DND-41 (cell line): ENCODE results near the gene FGF14.
A peak's percentile ranks its signal among the peaks of the same experiment; 100 is the strongest.

ENCODE experiments used
- ATAC-seq: fragments of 200-7000 bp; cut with Tn5 transposase; 3 replicates; pipeline ENCODE4 v1.9.1; 2021; ENCODE audit warnings: low read depth; ENCODE audit not compliant: insufficient read depth
- DNase-seq: peaks from one replicate; pipeline ENCODE4 v3.0.0-alpha.2; 2020
- H2AFZ ChIP-seq: 2 replicates; pipeline ENCODE4 v1.6.0; 2012; ENCODE audit warnings: low read depth, low read length
- H3K27ac ChIP-seq: 2 replicates; pipeline ENCODE4 v1.5.1; 2012; ENCODE audit warnings: low read length, inconsistent platforms
- H3K27me3 ChIP-seq: fragments of 200-600 bp; sonication (generic); 2 replicates; pipeline ENCODE4 v1.6.0; 2012; ENCODE audit warnings: low read length, mild to moderate bottlenecking, inconsistent platforms; ENCODE audit not compliant: insufficient read depth, poor library complexity
- H3K36me3 ChIP-seq: 2 replicates; pipeline ENCODE4 v1.5.1; 2012; ENCODE audit warnings: low read length, inconsistent platforms; ENCODE audit not compliant: insufficient read depth
- H3K4me1 ChIP-seq: 2 replicates; pipeline ENCODE4 v1.5.1; 2012; ENCODE audit warnings: mild to moderate bottlenecking, low read length; ENCODE audit not compliant: insufficient read depth
- H3K4me2 ChIP-seq: 2 replicates; pipeline ENCODE4 v1.6.0; 2012; ENCODE audit warnings: mild to moderate bottlenecking, moderate library complexity, low read length, inconsistent platforms; ENCODE audit not compliant: insufficient read depth
- H3K4me3 ChIP-seq, 2 experiments: fragments of 200-600 bp in 1 of 2; shearing (Covaris generic) in 1 of 2; 2 replicates each; pipeline ENCODE4 v1.5.1; 2012 to 2016; ENCODE audit warnings: inconsistent platforms in 2 of 2, low read length in 2 of 2, mild to moderate bottlenecking in 2 of 2, low read depth in 1 of 2, moderate library complexity in 1 of 2
- H3K79me2 ChIP-seq: 2 replicates; pipeline ENCODE4 v1.6.0; 2012; ENCODE audit warnings: low read length, inconsistent platforms; ENCODE audit not compliant: insufficient read depth
- H3K9ac ChIP-seq: 2 replicates; pipeline ENCODE4 v1.6.0; 2012; ENCODE audit warnings: low read depth, mild to moderate bottlenecking, inconsistent platforms, low read length, moderate library complexity
- H3K9me3 ChIP-seq: 2 replicates; pipeline ENCODE4 v1.5.1; 2012; ENCODE audit warnings: low read length, moderate library complexity, mild to moderate bottlenecking, inconsistent platforms; ENCODE audit not compliant: insufficient read depth, severe bottlenecking
- H4K20me1 ChIP-seq: 2 replicates; pipeline ENCODE4 v1.6.0; 2012; ENCODE audit warnings: low read length; ENCODE audit not compliant: insufficient read depth
- EZH2 ChIP-seq: IDR thresholded peaks from 3 replicates; pipeline ENCODE4 v1.6.1; 2012; ENCODE audit warnings: borderline replicate concordance, low read depth, mild to moderate bottlenecking, moderate library complexity, low read length, inconsistent platforms; ENCODE audit not compliant: severe bottlenecking
- TF ChIP-seq, protein P1 (sequence below): IDR thresholded peaks from 2 replicates; pipeline ENCODE4 v1.5.1; 2012; ENCODE audit warnings: borderline replicate concordance, low read length, moderate library complexity, mild to moderate bottlenecking; ENCODE audit not compliant: poor library complexity, severe bottlenecking; ENCODE audit errors: extremely low read depth

Gene FGF14

DNA sequence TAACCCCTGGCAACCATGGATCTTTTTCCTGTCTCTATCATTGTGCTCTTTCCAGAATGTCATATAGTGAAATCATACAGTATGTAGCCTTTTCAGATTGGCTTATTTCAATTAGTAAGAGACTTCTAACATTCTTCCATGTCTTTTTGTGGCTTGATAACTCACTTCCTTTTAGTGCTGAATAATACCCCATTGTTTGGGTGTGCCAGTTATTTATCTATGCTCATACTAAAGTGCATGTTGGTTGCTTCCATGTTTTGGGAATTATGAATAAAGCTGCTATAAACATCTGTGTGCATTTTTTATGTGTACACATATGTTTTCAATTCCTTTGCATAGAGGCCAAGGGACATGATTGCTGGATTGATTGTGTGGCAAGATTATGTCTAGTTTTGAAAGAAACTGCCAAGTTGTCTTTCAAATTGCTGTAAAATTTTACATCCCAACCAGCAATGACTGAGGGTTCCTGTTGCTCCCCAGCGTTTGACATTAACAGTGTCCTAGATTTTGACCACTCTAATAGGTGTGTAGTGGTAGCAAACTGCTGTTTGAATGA, 590.5 kb downstream of the FGF14 start:
- no peaks in the 10 kb centered on the region for H3K4me1 ChIP-seq
- H3K27me3 ChIP-seq, result peaks cover 3% of the 10 kb centered on the region
- no peaks in the 10 kb centered on the region for H3K9me3 ChIP-seq
- H3K4me3 ChIP-seq, result no peak overlapping the region
- no peak overlapping the region for H3K4me2 ChIP-seq
- H3K36me3 ChIP-seq, result no peaks in the 10 kb centered on the region
- TF ChIP-seq, protein P1, sequence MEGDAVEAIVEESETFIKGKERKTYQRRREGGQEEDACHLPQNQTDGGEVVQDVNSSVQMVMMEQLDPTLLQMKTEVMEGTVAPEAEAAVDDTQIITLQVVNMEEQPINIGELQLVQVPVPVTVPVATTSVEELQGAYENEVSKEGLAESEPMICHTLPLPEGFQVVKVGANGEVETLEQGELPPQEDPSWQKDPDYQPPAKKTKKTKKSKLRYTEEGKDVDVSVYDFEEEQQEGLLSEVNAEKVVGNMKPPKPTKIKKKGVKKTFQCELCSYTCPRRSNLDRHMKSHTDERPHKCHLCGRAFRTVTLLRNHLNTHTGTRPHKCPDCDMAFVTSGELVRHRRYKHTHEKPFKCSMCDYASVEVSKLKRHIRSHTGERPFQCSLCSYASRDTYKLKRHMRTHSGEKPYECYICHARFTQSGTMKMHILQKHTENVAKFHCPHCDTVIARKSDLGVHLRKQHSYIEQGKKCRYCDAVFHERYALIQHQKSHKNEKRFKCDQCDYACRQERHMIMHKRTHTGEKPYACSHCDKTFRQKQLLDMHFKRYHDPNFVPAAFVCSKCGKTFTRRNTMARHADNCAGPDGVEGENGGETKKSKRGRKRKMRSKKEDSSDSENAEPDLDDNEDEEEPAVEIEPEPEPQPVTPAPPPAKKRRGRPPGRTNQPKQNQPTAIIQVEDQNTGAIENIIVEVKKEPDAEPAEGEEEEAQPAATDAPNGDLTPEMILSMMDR, result no peak
- no peak for TF ChIP-seq EZH2
- H3K79me2 ChIP-seq, result no peaks in the 10 kb centered on the region
- ATAC-seq (no peak), DNase-seq (no peak)
- no peaks in the 10 kb centered on the region for H4K20me1 ChIP-seq
- no peak overlapping the region for H3K27ac ChIP-seq
- no peak overlapping the region for H3K9ac ChIP-seq
- H2AFZ ChIP-seq, result no peak overlapping the region

DNA sequence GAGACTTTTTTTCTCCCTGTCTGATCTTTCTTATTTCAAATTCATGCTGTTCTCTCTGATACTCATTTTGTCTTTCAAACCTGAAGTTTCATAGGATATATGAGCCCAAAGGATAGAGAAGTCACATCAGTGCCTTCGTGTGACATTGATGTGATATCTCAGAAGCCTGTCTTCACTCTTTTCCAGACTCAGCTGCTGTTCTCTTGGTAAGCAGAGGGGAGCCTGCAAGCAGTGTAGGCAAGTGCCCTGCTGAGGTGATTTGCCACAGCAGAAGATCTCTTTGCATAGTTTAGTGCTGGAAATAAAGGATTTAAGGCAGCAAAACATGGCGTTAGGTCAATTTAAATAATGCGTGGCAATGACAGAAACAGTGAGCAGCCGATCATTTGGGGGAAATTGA, 602.7 kb downstream of the FGF14 start:
- Histone ChIP-seq H3K9ac (no peak overlapping the region), H3K36me3 (no peaks in the 10 kb centered on the region), H3K79me2 (no peaks in the 10 kb centered on the region), H4K20me1 (no peaks in the 10 kb centered on the region), H3K9me3 (no peaks in the 10 kb centered on the region), H3K27ac (no peak overlapping the region), H3K4me2 (no peak overlapping the region), H3K4me3 (no peak overlapping the region), H2AFZ (peak overlapping the region; percentile 33; the same call in 1 of the 2 replicates), H3K27me3 (peaks cover 4% of the 10 kb centered on the region), H3K4me1 (no peaks in the 10 kb centered on the region)
- ATAC-seq (no peak), DNase-seq (no peak)
- no peak for TF ChIP-seq EZH2
- TF ChIP-seq, protein P1, result no peak

DNA sequence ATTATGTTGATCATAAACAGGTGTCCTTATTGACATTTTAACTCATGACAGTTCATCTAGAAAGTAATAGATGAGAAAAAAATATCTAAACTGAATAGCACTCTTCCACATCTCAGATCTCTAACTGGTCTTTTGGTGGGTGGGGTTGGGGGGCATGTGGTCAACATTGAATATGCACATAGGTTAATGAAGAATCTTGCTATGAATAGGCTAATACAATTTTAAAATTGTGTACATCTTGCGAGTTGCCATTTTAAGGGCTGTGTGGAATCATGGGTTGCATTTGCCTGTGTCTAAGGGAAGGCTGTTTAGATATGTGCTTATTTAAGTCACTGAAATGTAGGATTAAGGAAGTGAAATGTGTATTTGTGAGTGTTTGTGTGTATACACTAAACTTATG, 603.4 kb downstream of the FGF14 start:
- H3K9ac ChIP-seq, result no peak overlapping the region
- no peak overlapping the region for H2AFZ ChIP-seq
- no peaks in the 10 kb centered on the region for H3K79me2 ChIP-seq
- H3K9me3 ChIP-seq, result no peaks in the 10 kb centered on the region
- TF ChIP-seq, protein P1, result no peak
- no peak for TF ChIP-seq EZH2
- no peaks in the 10 kb centered on the region for H4K20me1 ChIP-seq
- DNase-seq (no peak), ATAC-seq (no peak)
- peaks cover 4% of the 10 kb centered on the region for H3K27me3 ChIP-seq
- no peak overlapping the region for H3K4me3 ChIP-seq
- no peak overlapping the region for H3K27ac ChIP-seq
- H3K4me1 ChIP-seq, result no peaks in the 10 kb centered on the region
- no peak overlapping the region for H3K4me2 ChIP-seq
- no peaks in the 10 kb centered on the region for H3K36me3 ChIP-seq
